Epidermal melanocyte (primary cell): ENCODE results near the gene TANGO2.
"Not testable (repeated sequence)": the region's sequence is repeated elsewhere in the genome, so short reads cannot be mapped to it uniquely, and the experiment has no call there.

Experiments
- DNase-seq: peaks from one replicate; pipeline ENCODE4 v3.0.0; 2011; ENCODE audit warnings: low spot score; ENCODE audit not compliant: insufficient read length

Gene TANGO2

DNA sequence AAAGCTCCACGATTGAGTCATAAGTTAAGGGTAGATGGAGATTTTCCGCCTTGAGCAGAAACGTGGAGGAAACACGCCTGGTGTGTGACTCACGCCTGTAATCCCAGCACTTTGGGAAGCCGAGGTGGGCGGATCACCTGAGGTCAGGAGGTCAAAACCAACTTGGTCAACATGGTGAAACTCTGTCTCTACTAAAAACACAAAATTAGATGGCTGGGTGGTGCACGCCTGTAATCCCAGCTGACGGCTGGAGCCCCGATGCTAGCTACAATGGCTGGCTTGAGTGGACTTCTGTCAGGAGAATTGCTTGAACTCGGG lies 41.8 kb downstream of the TANGO2 start:
- DNase-seq: no peak

DNA sequence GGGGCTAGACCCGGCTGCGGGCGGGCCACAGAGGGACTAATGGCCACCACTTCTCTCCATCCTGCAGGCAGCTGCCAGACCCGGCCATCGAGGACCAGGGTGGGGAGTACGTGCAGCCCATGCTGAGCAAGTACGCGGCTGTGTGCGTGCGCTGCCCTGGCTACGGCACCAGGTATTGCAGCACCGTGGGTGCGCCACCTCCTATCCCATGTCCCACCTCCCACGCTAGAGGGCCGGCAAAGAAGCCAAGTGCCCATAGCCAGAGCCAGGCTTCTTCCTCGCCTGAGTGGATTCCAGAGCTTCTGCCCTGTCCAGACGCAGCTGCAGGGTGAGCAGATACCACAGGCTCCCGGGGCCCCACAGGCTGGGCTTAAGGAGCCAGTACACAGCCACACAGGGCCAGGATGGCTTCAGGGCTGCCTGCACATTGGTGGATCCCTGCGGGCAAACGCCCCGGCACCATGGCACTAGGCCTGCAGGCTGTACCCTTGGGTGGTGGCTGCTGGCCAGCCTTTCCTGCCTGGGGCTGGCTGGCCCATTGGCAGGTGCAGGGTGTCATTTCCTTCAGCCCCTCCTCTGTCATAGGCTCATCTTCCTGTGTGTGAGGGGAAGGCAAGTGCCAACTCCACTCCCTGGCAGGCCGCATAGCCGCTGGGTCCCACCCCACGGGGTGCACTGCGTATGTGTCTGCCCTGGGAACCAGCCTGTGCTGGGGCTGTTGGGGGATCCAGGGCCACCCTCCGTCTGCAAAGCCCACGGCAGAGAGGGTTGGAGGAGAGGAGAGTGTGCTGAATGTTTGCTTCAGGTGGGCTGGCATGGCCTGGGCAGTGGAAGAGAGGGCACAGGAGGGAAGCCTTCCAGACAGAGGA lies 42.6 kb downstream of the TANGO2 start:
- no peak for DNase-seq

GRCh38 chr22:20064140-20064480 lies 43.2 kb downstream of the TANGO2 start:
- DNase-seq: no peak

- no peak for DNase-seq
Observed at GRCh38 chr22:20064545-20065262, 43.8 kb downstream of the TANGO2 start.

DNA sequence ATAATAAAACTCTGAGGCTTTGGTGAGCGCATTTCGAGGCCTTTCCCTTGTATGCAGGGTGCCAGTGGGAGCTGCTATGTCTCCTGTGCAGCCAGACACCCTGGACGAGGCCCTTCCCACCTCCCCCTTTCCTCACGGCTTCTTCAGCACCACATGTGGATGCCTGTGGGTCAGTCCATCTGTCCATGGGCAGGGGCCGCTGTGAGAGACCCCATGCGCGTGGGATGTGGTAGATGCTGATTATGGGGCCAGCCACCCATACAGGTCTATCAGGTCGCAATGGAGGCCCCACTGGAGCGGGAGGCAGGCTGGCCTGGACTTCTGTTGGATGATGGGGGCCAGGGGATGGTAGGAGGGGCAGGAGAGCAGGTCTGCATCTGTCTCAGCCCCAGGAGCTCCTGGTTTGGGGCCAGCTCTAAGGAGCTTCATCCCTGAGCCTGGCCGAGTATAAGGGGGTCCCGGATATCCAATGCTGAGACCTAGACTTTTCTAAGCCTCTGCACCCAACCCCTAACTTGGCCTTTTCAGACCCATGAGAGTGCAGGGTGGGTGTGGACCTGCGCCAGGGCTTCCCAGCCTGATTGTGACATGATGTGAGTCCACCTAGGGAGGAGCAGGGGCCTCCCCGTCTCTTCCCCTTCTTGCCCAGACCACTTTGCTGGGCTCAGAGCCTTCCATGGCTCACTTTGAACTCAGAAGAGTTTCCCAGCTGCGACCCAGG lies 45.1 kb downstream of the TANGO2 start:
- no peak for DNase-seq

GRCh38 chr22:20066617-20067383 lies 45.9 kb downstream of the TANGO2 start:
- DNase-seq: no peak

DNA sequence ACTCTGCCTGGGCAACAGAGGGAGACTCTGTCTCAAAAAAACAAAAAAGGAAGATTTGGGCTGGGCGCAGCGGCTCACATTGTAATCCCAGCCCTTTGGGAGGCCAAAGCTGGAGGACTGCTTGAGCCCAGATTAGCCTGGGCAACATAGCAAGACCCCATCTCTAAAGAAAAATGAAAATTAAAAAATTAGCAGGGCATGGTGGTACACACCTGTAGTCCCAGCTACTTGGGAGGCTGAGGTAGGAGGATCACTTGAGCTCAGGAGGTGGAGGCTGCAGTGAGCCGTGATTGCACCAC lies 46.4 kb downstream of the TANGO2 start:
- DNase-seq: not testable (repeated sequence)

GRCh38 chr22:20068640-20069039 lies 47.7 kb downstream of the TANGO2 start:
- DNase-seq: no peak

DNA sequence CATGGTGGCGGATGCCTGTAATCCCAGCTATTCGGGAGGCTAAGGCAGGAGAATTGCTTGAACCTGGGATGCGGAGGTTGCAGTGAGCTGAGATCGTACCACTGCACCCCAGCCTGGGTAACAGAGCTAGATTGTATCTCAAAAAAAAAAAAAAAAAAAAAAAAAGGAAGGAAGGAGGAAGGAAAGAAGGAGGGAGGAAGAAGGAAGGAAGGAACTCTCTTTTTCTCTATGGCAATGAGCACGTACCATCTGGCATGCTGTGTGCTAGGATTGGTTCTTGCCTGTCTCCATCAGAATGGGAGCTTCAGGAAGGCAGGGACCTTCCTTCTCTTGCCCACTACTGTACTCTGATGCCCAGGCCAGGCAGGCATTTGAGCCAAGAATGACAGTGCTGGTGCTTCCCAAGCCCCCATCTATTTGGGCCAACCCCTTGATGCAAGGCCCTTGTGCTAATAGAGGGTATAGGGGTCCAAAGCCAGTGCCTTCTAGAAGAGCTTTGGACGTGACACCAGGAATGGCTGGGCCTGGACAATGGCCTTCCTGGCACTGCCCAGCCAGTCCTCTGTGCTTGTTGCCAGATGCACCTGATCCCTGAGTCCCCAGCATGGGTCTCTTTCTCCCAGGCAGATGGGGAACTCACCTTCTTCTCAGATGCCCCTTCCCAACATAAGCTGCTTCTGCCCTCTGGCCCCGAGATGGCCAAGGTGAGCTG lies 48.6 kb downstream of the TANGO2 start:
- no peak for DNase-seq

DNA sequence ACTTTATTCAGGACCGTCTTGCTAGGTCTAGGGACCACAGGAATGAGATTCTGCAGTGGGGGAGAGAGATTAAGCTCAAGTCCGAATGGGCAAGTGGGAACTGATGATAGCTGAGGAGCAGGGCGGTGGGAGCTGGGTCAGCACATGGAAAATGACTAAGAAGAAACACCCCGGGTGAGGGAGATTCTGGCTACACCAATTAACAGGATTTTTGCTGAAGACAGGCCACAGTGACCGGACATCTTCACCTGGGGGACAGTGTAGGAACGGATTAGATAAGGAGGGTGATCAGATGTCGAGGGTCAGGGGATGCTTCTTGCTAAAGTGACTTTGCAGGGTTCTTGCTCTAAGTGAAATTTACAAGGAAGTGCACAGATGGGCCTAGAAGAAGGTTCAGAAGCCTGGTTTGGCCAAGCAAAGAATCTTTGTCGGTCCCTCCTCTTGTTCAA lies 50.6 kb downstream of the TANGO2 start:
- no peak for DNase-seq

DNA sequence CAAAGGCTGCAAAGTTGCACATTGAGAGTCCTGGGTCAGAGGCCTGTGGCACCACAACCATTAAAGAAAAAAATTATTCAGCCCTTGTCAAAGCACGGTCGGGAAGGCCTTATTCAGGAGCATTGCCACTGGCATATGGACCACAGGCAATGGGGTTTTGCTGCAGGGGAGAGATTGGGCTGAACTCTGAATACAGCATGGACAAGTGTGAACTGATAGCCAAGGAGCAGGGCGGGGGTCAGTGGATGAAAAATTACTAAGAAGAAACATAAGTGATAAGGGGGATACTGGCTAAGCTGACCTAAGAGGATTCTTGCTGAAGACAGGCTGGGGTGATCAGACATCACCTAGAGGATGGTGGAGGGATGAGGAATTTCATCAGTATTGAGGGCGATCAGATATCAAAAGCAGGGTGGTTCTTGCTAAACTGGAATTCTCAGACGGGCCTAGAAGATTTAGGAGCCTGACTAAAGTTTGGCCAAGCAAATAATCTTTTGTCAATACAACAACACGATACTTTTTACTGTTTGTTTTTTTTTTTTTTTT lies 55.8 kb downstream of the TANGO2 start:
- no peak for DNase-seq

DNA sequence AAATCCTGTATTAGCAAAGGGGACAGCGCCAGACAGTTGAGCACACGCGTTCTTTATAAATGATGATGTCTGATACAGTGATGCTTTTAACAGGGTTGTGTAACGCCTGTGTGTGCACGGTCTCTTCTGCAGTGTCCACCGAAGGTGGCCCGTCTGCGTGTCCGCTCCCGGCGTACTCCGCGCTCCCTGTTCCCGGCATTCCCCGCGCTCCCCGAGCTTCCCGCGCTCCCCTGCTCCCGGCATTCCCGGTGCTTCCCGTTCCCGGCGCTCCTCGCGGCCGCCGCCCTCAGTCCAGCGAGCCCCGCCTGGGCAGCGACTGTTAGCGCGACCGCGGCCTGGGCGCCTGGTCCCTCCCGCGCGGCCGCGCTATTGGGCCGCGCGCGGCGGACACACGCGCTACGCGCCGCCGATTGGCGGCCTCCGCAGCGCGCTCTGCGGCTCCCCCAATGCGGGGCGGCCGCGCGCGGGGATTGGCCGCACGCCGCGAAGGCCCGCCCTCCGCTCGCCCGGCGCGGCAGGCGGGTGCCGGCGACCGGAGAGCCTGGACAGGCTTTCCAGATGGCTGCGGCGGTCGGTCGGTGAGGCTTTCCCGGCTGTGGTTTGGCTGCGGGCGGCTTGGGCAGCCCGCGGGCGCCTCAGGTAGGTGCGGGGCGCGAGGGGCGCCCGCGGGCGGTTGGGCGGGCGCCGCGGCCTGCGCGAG lies 59.0 kb downstream of the TANGO2 start, which contains the start of gene DGCR8:
TSS of gene DGCR8 (plus strand) at position 497 of the 700 bp plus-strand sequence. CDS start 5,723 bp downstream, outside the sequence.
- peak; percentile 93 for DNase-seq

GRCh38 chr22:20080445-20080775 lies 59.5 kb downstream of the TANGO2 start:
- DNase-seq: peak; percentile 50

GRCh38 chr22:20080776-20081654 lies 60.1 kb downstream of the TANGO2 start:
- DNase-seq: no peak

- DNase-seq: no peak
Observed at GRCh38 chr22:20083157-20083890, 62.4 kb downstream of the TANGO2 start.

DNA sequence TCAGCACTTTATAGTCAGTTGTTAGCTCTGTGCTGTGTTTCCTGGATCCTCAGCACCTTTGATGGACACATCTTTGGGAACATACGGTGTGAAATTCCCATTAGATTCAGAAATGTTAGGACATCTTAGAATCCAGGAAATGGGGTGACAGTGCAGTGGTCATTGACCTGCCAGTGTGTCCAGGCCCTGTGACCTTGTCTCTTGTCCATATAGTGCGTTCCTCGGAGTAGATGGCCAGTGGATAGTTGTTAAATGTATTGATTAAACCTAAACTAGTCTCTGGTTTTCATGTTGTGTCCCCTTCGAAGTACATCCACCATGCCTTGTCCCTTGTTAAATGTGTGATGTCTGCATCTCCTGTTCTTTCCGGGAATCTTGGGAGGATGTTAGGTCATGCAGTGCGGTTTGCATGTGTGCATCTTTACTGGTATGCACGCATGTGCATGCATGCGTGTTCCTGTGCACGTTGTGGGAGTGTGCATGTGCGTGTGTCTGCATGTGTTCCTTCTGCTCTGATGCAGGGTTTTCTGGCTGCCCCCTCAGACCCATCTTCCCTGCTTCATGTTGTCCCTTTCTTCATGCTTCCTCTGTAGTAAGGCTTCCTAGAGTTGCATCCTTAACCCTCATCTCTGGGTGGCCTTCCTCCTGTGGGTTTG lies 63.1 kb downstream of the TANGO2 start:
- no peak for DNase-seq

DNA sequence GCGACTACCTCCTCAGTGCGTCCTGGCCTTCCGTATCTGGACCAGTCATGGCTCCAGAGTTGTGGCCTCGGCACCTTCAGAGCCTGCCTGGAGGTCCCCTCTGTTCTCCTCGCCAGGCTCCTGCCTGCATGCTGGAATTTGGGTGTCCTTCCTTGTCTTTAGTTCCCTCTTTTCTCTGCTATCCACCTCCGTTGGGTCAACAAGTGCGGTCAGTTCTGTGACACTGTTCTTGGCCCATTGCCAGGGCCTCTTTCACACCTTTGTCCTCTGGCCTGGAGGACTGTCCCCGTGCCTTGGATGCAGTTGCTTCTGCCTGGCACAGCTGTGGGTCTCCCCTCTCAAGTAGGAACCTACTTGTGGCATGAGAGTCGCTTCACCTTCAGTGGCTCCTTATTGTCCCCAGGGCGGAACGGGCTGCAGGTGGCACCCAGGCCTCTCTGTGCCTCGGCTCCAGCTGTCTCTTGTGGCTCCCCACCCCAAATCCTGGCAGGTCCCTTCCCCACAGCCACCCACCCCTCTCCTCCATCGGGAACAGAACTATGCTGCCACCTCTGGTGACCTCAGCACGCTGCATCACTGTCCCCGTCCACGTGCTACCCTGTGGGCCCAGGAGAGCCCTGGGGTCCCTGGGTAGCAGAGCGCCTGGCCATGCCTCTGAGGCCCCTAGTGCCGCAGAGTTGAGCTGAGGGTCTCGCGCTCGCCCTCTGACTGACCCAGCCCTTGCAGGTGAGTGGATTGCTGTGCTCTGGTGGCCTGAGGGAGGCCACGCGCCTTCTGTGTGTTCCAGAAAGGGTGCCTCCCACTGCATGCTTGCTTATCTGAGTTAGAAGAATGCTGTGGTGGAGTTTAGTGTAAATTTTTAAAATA lies 63.9 kb downstream of the TANGO2 start:
- no peak for DNase-seq
